ENCODE measurements around the gene CD1B. TPM values are rescaled to one million over a fixed set of nuclear protein-coding genes. Genes with fewer than 3 reads are reported as not detected.

Gene CD1B
- total RNA-seq, 4 donors from 2014 or later: not detected

GRCh38 chr1:158333405-158334155 lies 2.2 kb upstream of the CD1B start:
- no peak overlapping the region for H3K27ac ChIP-seq
- H3K27me3 ChIP-seq: no peaks in the 10 kb centered on the region
- TF ChIP-seq CTCF (IDR thresholded peaks at IDR 0.05): no peak
- TF ChIP-seq POLR2A (IDR thresholded peaks at IDR 0.05): no peak
- WGBS, 2 donors: 56% methylated on average over 8 of the region's 8 CpGs
- H3K9me3 ChIP-seq: peaks cover 0 to 13% (median 0%) of the 10 kb centered on the region in 3 donors
- H3K4me3 ChIP-seq: no peak overlapping the region
- intact Hi-C loops (cut with DNase I): no loop called here
- no peak for DNase-seq
- H3K36me3 ChIP-seq: no peaks in the 10 kb centered on the region
- H3K4me1 ChIP-seq: no peaks in the 10 kb centered on the region

GRCh38 chr1:158331106-158331425 lies 265 bp downstream of the CD1B start:
- DNase-seq: no peak
- TF ChIP-seq CTCF (IDR thresholded peaks at IDR 0.05): no peak
- no peak for TF ChIP-seq POLR2A (IDR thresholded peaks at IDR 0.05)

GRCh38 chr1:158330391-158331105 lies 783 bp downstream of the CD1B start:
- no peak overlapping the region for H3K4me3 ChIP-seq
- no peaks in the 10 kb centered on the region for H3K9me3 ChIP-seq
- H3K4me1 ChIP-seq: no peaks in the 10 kb centered on the region
- intact Hi-C loops (cut with DNase I): no loop called here
- DNase-seq: no peak
- TF ChIP-seq POLR2A (IDR thresholded peaks at IDR 0.05) (no peak), CTCF (IDR thresholded peaks at IDR 0.05) (no peak)
- no peaks in the 10 kb centered on the region for H3K36me3 ChIP-seq
- no peaks in the 10 kb centered on the region for H3K27me3 ChIP-seq
- 72 to 76% methylated on average over 11 of the region's 11 CpGs for WGBS, 2 donors
- no peak overlapping the region for H3K27ac ChIP-seq

More at GRCh38 chr1:158331106-158331425, 265 bp downstream of the CD1B start:
- H3K4me1 ChIP-seq: no peaks in the 10 kb centered on the region
- 80 to 85% methylated on average over 1 of the region's 1 CpG for whole genome bisulfite sequencing, 2 donors
- no peaks in the 10 kb centered on the region for H3K36me3 ChIP-seq
- intact Hi-C loops (cut with DNase I): no loop called here
- peaks cover 0 to 4% (median 0%) of the 10 kb centered on the region in 3 donors for H3K9me3 ChIP-seq
- H3K4me3 ChIP-seq: no peak overlapping the region
- no peaks in the 10 kb centered on the region for H3K27me3 ChIP-seq
- H3K27ac ChIP-seq: no peak overlapping the region

- 72 to 83% methylated on average over 3 of the region's 3 CpGs for WGBS, 2 donors
- TF ChIP-seq CTCF (IDR thresholded peaks at IDR 0.05): no peak
- TF ChIP-seq POLR2A (IDR thresholded peaks at IDR 0.05): no peak
- Histone ChIP-seq H3K4me3 (no peak overlapping the region), H3K36me3 (no peaks in the 10 kb centered on the region), H3K27ac (no peak overlapping the region), H3K4me1 (no peaks in the 10 kb centered on the region), H3K9me3 (no peaks in the 10 kb centered on the region), H3K27me3 (no peaks in the 10 kb centered on the region)
- no peak for DNase-seq
- intact Hi-C loops (cut with DNase I): no loop called here
These were observed 1.6 kb downstream of the CD1B start for GRCh38 chr1:158329733-158330132.

- Histone ChIP-seq H3K4me1 (no peaks in the 10 kb centered on the region), H3K4me3 (no peak overlapping the region), H3K36me3 (no peaks in the 10 kb centered on the region), H3K27me3 (no peaks in the 10 kb centered on the region), H3K27ac (no peak overlapping the region), H3K9me3 (no peaks in the 10 kb centered on the region)
- 76 to 85% methylated on average over 4 to 6 of the region's 7 CpGs for WGBS, 2 donors
- no peak for TF ChIP-seq POLR2A (IDR thresholded peaks at IDR 0.05)
- TF ChIP-seq CTCF (IDR thresholded peaks at IDR 0.05): no peak
- DNase-seq: no peak
- intact Hi-C loops (cut with DNase I): no loop called here
These were observed 2.0 kb downstream of the CD1B start for GRCh38 chr1:158329300-158329699.
